ENCODE results near the gene DNM2. TPM values are rescaled to one million over a fixed set of nuclear protein-coding genes. Genes with fewer than 3 reads are reported as not detected.
"Not testable (repeated sequence)": the region's sequence is repeated elsewhere in the genome, so short reads cannot be mapped to it uniquely, and the experiment has no call there.

Gene DNM2
- polyA plus RNA-seq, 2 of the 4 experiments (the other 2 are of a cell fraction) = 32.9 to 58.5 TPM

DNA sequence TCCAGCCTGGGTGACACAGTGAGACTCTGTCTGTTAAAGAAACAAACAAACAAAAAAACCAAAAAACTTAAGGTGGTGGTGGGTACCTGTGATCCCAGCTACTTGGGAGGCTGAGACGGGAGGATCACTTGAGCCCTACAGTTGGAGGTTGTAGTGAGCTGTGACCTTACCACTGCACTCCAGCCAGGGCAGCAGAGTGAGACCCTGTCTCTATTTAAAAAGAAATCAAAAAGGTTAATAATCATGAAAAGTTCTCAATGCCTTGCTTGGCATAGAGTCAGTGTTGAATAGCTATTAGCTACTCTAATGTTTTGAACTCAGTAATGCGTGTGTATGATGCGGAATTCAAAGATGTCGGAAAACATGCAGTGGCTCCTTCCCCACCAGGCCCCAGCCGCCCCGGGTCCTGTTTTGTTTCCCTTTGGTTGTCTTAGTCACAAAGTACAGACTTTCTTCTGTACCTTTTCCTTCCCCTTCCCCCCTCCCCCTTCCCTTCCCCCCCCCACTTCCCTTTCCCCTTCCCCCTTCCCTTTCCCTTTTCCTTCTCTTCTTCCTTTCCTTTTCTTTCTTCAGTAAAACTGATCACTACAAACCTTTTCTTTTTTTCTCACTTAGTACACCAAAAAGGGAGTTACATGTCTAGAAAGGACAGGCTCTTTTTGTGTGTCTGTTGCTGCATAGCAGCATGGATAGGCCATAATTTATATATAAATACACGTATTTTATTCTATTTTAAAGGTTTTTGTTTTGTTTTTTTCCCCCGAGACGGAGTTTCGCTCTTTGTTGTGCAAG, 35.2 kb downstream of the DNM2 start:
- Histone ChIP-seq H3K9me3 (no peaks in the 10 kb centered on the region), H3K4me1 (peaks cover 44% of the 10 kb centered on the region), H3K4me3 (no peak overlapping the region), H3K4me2 (no peak overlapping the region), H3K27ac (peak overlapping the region in 1 of 2 experiments; percentile 91; a peak in 2 of 6 replicates)
- DNase-seq (ENCODE audit: low read depth in 1 of 2, low spot score in 1 of 2) = no peak
- ATAC-seq = no peak
- no peak for TF ChIP-seq RNF2 (IDR thresholded peaks at IDR 0.05; ENCODE audit: borderline replicate concordance, low read depth)
- no peak for TF ChIP-seq MYC (IDR thresholded peaks at IDR 0.05; ENCODE audit: borderline replicate concordance, low read length)
- TF ChIP-seq NR3C1 (IDR thresholded peaks at IDR 0.05) = no peak
- no peak for TF ChIP-seq EHF (CRISPR knock-in tag; IDR thresholded peaks at IDR 0.05)
- POLR2A ChIA-PET = no interaction called here
- no peak for FAIRE-seq
- CTCF ChIA-PET = interaction anchor here (0.6 to 1.2 kb wide), 3 partner anchors 20 to 103 kb away, joined by 3 to 5 read pairs (median 4); no protein-coding TSS in a partner anchor
- WGBS (ENCODE audit: missing lambda C conversion rate) = 85% methylated on average over 10 of the region's 10 CpGs

DNA sequence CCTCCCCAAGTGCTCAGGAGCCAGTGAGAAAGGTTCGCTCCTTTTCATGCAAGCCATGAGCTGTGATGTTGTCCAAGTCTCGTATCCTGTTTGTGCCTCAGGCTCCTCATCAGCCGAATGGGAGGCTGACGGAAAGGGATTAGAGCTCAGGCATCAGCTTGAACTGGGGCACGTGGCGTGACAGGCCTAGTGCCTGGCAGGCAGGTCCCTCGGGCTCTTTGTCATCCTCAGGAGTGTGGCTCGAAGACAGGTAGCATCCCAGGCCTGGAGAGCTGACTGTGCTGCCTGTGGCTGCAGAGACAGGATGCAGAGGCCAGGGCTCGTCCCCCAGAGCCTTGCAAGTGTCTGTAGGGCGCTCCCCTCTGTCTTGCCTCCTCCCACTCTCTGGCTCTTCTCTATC, 38.5 kb downstream of the DNM2 start:
- peak in 1 of 2 experiments; percentile 27; a peak in 1 of 6 replicates for ATAC-seq
- 94% methylated on average over 10 of the region's 10 CpGs for WGBS (ENCODE audit: missing lambda C conversion rate)
- H3K4me1 ChIP-seq = peaks cover 24% of the 10 kb centered on the region
- ChIA-PET CTCF (interaction anchor here (0.9 kb wide), 1 partner anchor 39 kb away, joined by 5 read pairs; the partner anchor contains the start of gene DNM2), POLR2A (no interaction called here)
- TF ChIP-seq PHF8 (IDR thresholded peaks at IDR 0.05; ENCODE audit: borderline replicate concordance, low read depth) (no peak), EHMT2 (IDR thresholded peaks at IDR 0.05; ENCODE audit: low read depth) (no peak), RFX5 (IDR thresholded peaks at IDR 0.05) (no peak), ZFP36 (IDR thresholded peaks at IDR 0.05; ENCODE audit: borderline replicate concordance, partially characterized antibody) (no peak), HEYL (CRISPR knock-in tag; IDR thresholded peaks at IDR 0.05) (no peak), ZC3H11A (IDR thresholded peaks at IDR 0.05) (no peak), RARB (CRISPR knock-in tag; IDR thresholded peaks at IDR 0.05) (no peak), FOSL2 (IDR thresholded peaks at IDR 0.05) (no peak), FOSL2 (CRISPR knock-in tag; IDR thresholded peaks at IDR 0.05) (no peak)
- no peaks in the 10 kb centered on the region for H3K9me3 ChIP-seq
- no peak overlapping the region for H3K4me2 ChIP-seq
- no peak overlapping the region for H3K27ac ChIP-seq
- no peak for FAIRE-seq
- DNase-seq (ENCODE audit: low read depth in 1 of 2, low spot score in 1 of 2) = no peak
- H3K4me3 ChIP-seq = no peak overlapping the region

DNA sequence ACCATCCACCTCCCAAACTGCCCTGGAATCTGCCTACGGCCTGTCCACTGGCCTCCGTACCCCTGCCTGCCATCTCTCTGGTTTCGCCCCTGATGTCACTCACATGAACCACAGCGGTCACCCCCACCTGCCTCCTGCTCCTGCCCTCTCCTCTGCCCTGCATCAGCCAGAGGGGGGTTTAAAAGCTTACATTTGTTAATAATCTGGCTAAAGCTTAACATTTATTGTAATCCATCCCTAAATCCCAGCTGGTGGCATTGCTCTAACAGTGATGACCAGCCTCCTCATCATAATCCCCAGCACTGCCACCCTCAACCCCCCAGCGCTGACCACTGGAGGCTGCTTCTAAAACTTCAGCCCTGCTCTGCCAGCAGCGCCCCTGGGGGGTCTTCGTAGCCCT, 38.9 kb downstream of the DNM2 start:
- CTCF ChIA-PET = interaction anchor here (0.9 kb wide), 1 partner anchor 39 kb away, joined by 5 read pairs; the partner anchor contains the start of gene DNM2
- 95% methylated on average over 7 of the region's 7 CpGs for WGBS (ENCODE audit: missing lambda C conversion rate)
- no peak for FAIRE-seq

DNA sequence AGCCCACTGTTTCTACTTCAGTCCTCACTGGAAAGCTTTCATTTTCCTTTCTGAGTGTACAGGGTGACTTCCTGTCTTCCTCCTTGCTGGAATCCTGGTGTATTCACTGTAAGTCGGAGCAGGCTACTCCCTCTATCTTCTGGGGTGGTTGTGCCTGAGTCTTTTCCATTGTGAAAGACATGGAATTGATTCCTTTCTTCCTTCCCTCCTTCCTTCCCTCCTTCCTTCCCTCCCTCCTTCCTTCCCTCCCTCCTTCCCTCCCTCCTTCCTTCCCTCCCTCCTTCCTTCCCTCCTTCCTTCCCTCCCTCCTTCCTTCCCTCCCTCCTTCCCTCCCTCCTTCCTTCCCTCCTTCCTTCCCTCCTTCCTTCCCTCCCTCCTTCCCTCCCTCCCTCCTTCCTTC, 40.2 kb downstream of the DNM2 start:
- POLR2A ChIA-PET; H3K27ac ChIP-seq; ATAC-seq; DNase-seq (ENCODE audit: low read depth in 1 of 2, low spot score in 1 of 2); H3K4me3 ChIP-seq; FAIRE-seq; H3K9me3 ChIP-seq; H3K4me2 ChIP-seq: not testable (repeated sequence)
- CTCF ChIA-PET = interaction anchor here (0.6 kb wide), 1 partner anchor 765 kb away, joined by 3 read pairs; no protein-coding TSS in a partner anchor
- H3K4me1 ChIP-seq = peaks cover 30% of the 10 kb centered on the region
- 82% methylated on average over 1 of the region's 1 CpG for WGBS (ENCODE audit: missing lambda C conversion rate)

More for the DNA sequence above, 38.9 kb downstream of the DNM2 start:
- Histone ChIP-seq H3K4me2 (no peak overlapping the region), H3K4me1 (peaks cover 24% of the 10 kb centered on the region), H3K9me3 (no peaks in the 10 kb centered on the region), H3K27ac (no peak overlapping the region), H3K4me3 (no peak overlapping the region)
- no peak for ATAC-seq
- POLR2A ChIA-PET = no interaction called here
- TF ChIP-seq, protein P1, sequence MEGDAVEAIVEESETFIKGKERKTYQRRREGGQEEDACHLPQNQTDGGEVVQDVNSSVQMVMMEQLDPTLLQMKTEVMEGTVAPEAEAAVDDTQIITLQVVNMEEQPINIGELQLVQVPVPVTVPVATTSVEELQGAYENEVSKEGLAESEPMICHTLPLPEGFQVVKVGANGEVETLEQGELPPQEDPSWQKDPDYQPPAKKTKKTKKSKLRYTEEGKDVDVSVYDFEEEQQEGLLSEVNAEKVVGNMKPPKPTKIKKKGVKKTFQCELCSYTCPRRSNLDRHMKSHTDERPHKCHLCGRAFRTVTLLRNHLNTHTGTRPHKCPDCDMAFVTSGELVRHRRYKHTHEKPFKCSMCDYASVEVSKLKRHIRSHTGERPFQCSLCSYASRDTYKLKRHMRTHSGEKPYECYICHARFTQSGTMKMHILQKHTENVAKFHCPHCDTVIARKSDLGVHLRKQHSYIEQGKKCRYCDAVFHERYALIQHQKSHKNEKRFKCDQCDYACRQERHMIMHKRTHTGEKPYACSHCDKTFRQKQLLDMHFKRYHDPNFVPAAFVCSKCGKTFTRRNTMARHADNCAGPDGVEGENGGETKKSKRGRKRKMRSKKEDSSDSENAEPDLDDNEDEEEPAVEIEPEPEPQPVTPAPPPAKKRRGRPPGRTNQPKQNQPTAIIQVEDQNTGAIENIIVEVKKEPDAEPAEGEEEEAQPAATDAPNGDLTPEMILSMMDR (IDR thresholded peaks at IDR 0.05) = no peak
- no peak for TF ChIP-seq EHF (CRISPR knock-in tag; IDR thresholded peaks at IDR 0.05)
- TF ChIP-seq SMC3 (IDR thresholded peaks at IDR 0.05) = no peak
- no peak for TF ChIP-seq ZFP36 (IDR thresholded peaks at IDR 0.05; ENCODE audit: borderline replicate concordance, partially characterized antibody)
- no peak for TF ChIP-seq NR3C1 (IDR thresholded peaks at IDR 0.05)
- TF ChIP-seq RARB (CRISPR knock-in tag; IDR thresholded peaks at IDR 0.05) = no peak
- no peak for TF ChIP-seq POLR2A (IDR thresholded peaks at IDR 0.05; ENCODE audit: low read length)
- TF ChIP-seq CBX8 (IDR thresholded peaks at IDR 0.05) = no peak
- no peak for TF ChIP-seq RAD21 (conservative IDR thresholded peaks at IDR 0.05 in 1 of 2, IDR thresholded peaks at IDR 0.05 in 1 of 2)
- TF ChIP-seq CEBPB (IDR thresholded peaks at IDR 0.05) = no peak
- TF ChIP-seq RNF2 (IDR thresholded peaks at IDR 0.05; ENCODE audit: borderline replicate concordance, low read depth) = no peak
- no peak for TF ChIP-seq PHF8 (IDR thresholded peaks at IDR 0.05; ENCODE audit: borderline replicate concordance, low read depth)
- TF ChIP-seq, protein P2, sequence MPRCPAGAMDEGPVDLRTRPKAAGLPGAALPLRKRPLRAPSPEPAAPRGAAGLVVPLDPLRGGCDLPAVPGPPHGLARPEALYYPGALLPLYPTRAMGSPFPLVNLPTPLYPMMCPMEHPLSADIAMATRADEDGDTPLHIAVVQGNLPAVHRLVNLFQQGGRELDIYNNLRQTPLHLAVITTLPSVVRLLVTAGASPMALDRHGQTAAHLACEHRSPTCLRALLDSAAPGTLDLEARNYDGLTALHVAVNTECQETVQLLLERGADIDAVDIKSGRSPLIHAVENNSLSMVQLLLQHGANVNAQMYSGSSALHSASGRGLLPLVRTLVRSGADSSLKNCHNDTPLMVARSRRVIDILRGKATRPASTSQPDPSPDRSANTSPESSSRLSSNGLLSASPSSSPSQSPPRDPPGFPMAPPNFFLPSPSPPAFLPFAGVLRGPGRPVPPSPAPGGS (IDR thresholded peaks at IDR 0.05) = no peak
- DNase-seq (ENCODE audit: low read depth in 1 of 2, low spot score in 1 of 2) = no peak
